ENCODE results near the gene GIT2. TPM values are rescaled to one million over a fixed set of nuclear protein-coding genes. Genes with fewer than 3 reads are reported as not detected.

Gene GIT2
- total RNA-seq, 1 experiment from 2014 or later: 76.3 TPM

DNA sequence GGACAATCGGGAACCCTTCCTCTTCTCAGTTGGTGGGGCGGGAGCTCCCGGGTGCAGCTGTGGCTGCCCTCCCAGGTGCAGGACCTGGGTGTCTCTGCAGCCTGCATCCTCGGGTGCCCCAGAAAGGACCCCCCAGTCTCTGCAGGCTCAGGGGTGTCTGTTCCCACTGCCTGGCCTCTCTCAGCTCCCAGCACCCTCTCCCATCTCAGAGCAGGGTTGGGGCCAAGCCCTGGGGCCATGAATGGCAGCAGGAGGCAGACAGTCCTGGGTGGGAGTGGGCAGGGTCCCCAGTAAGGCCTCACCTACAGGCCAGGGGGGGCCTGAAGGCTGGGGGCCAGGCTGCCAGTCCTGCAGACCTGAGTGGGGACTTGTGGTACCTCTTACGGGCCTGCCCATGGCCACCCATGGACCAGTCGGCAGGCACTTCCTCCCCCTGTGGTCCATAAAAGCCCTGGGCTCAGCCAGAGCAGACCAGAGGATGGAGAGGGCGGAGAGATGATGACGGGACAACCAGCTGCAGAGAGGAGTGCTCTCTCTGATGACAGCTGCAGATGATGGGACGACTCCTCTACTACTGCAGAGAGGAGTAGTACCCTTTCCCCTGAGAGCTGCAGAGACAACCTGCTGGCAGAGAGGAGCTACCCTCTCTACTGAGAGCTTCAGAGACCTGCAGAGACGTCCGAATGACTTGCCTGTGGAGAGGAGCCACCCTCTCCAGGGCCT, 69.5 kb downstream of the GIT2 start:
- peaks cover 9% of the 10 kb centered on the region for H3K36me3 ChIP-seq (ENCODE audit: insufficient read depth, low read length)

DNA sequence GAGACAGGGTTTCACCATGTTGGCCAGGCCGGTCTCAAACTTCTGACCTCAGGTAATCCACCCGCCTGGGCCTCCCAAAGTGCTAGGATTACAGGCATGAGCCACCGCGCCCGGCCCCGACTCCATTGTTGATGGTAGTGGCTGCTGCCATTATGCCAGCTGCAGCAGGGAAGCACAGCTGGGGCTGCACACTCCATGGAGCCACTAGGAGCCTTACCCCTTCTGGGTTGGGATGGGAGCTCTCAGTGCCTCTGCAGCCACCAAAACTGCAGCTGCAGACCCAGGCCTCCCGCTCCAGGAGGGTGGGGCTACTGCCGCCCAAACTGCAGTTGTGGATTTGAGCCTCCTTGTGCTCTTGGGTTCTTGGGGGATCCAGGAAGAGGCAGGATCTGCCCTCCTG, 70.2 kb downstream of the GIT2 start:
- H3K9me2 ChIP-seq (replicated peaks; ENCODE audit: insufficient read depth, low read length): no peaks in the 10 kb centered on the region
- H3K4me2 ChIP-seq (ENCODE audit: low read depth, low read length, poor library complexity, severe bottlenecking): peak overlapping the region; percentile 3
- H3K36me3 ChIP-seq (ENCODE audit: insufficient read depth, low read length): peaks cover 9% of the 10 kb centered on the region
- peaks cover 7% of the 10 kb centered on the region for H3K79me2 ChIP-seq (ENCODE audit: low read length)
- no peak overlapping the region for H2AFZ ChIP-seq (ENCODE audit: low read length)
- H4K20me1 ChIP-seq (ENCODE audit: insufficient read depth, low read depth, low read length): no peaks in the 10 kb centered on the region
- H3K9me3 ChIP-seq (ENCODE audit: low read length): no peaks in the 10 kb centered on the region
- peak overlapping the region; percentile 98 for H3K27ac ChIP-seq (ENCODE audit: low read length)
- DNase-seq: no peak
- no peaks in the 10 kb centered on the region for H3K27me3 ChIP-seq (ENCODE audit: low read length)
- no peak overlapping the region for H3K4me3 ChIP-seq (ENCODE audit: low read length)
- H3K9ac ChIP-seq (ENCODE audit: low read length): no peak overlapping the region
- peaks cover 43% of the 10 kb centered on the region for H3K4me1 ChIP-seq (ENCODE audit: low read length)

More for the DNA sequence above, 69.5 kb downstream of the GIT2 start:
- H3K4me1 ChIP-seq (ENCODE audit: low read length): peaks cover 43% of the 10 kb centered on the region
- H3K9me3 ChIP-seq (ENCODE audit: low read length): no peaks in the 10 kb centered on the region
- H3K4me3 ChIP-seq (ENCODE audit: low read length): no peak overlapping the region
- H3K9ac ChIP-seq (ENCODE audit: low read length): 0 out of 2 replicates have a peak overlapping the region, but pooled peaks have one; percentile 5
- H2AFZ ChIP-seq (ENCODE audit: low read length): no peak overlapping the region
- peaks cover 7% of the 10 kb centered on the region for H3K79me2 ChIP-seq (ENCODE audit: low read length)
- H4K20me1 ChIP-seq (ENCODE audit: insufficient read depth, low read depth, low read length): no peaks in the 10 kb centered on the region
- H3K27me3 ChIP-seq (ENCODE audit: low read length): no peaks in the 10 kb centered on the region
- peak overlapping the region; percentile 3 for H3K4me2 ChIP-seq (ENCODE audit: low read depth, low read length, poor library complexity, severe bottlenecking)
- peak overlapping the region; percentile 98 for H3K27ac ChIP-seq (ENCODE audit: low read length)
- DNase-seq: peak; percentile 51
- H3K9me2 ChIP-seq (replicated peaks; ENCODE audit: insufficient read depth, low read length): no peaks in the 10 kb centered on the region

DNA sequence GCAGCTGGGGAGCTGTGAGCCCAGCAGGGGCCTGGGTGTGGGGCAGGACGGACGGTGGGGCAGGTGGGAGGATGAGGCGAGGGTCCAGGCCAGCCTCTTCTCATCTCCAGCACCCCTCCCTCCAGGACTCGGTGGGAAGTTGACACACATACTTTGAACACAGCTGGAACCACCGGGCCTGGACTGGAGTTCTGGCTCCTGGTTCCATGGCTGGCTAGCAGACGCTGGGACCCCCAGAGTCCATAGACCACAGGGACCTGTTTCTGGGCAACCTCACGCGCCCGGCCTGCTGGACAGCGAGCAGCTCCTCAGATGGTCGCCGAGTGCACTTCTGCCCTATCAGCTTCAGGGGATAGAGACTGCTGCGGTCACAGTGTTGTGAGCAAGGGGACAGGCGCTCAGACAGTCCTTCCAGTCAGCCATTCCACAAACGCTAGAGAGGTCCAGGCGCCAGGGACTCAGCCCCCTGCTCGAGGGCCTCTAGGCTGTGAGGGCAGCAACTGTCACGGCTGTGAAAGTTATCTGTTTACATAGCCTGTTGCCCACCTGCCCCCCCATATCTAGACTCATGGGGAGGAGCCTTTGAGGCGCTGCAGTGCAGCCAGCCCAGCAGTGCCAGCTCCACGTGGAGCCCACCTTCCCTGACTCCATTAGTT, 70.9 kb downstream of the GIT2 start:
- H4K20me1 ChIP-seq (ENCODE audit: insufficient read depth, low read depth, low read length): no peaks in the 10 kb centered on the region
- H3K9me3 ChIP-seq (ENCODE audit: low read length): no peaks in the 10 kb centered on the region
- H3K27ac ChIP-seq (ENCODE audit: low read length): peak overlapping the region; percentile 98
- H3K36me3 ChIP-seq (ENCODE audit: insufficient read depth, low read length): peaks cover 9% of the 10 kb centered on the region
- no peaks in the 10 kb centered on the region for H3K9me2 ChIP-seq (replicated peaks; ENCODE audit: insufficient read depth, low read length)
- H3K79me2 ChIP-seq (ENCODE audit: low read length): peaks cover 7% of the 10 kb centered on the region
- no peaks in the 10 kb centered on the region for H3K27me3 ChIP-seq (ENCODE audit: low read length)
- DNase-seq: peak; percentile 56
- H2AFZ ChIP-seq (ENCODE audit: low read length): no peak overlapping the region
- H3K9ac ChIP-seq (ENCODE audit: low read length): peak overlapping the region; percentile 74
- H3K4me2 ChIP-seq (ENCODE audit: low read depth, low read length, poor library complexity, severe bottlenecking): peak overlapping the region; percentile 89
- H3K4me3 ChIP-seq (ENCODE audit: low read length): peak overlapping the region; percentile 24; the same call in 1 of the 2 replicates
- peaks cover 43% of the 10 kb centered on the region for H3K4me1 ChIP-seq (ENCODE audit: low read length)

DNA sequence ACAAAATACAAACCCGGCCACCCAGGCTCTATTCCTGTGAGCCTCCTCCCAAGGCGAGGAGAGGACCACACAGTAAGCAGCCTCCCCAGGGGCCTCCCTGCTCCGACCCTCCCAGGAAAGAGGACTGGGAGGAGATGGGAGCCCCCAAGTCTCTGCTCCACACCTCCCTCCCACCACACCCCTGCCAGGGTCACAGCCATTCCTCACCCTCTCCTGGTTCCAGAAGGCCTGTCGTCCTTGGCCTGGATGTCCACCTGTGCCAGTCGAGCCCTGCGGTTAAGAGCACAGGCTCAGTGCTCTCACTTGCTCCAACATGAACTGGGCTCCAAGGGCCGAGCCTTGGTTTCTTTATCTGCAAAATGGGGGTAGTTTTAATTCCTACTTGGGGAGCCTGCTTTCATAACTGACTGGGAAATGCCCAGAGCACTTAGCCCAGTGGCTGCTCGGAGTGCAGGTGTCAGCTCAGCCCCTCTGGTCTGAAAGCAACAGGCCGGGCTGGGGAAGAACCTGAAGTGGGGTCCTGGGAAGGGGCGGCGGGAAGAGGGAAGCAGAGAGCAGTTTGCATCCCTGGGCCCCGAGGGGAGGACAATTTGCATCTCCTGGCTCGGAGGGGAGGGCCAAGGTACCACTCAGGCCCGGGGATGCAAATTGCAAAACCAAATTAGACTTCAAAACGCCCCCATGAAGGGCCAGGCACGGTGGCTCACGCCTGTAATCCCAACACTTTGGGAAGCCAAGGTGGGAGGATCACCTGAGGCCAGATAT, 72.5 kb downstream of the GIT2 start:
- Histone ChIP-seq H3K4me1 (ENCODE audit: low read length) (peaks cover 43% of the 10 kb centered on the region), H3K27me3 (ENCODE audit: low read length) (no peaks in the 10 kb centered on the region), H3K4me3 (ENCODE audit: low read length) (peak overlapping the region; percentile 68), H3K9ac (ENCODE audit: low read length) (peak overlapping the region; percentile 74), H3K9me3 (ENCODE audit: low read length) (no peaks in the 10 kb centered on the region), H2AFZ (ENCODE audit: low read length) (no peak overlapping the region), H4K20me1 (ENCODE audit: insufficient read depth, low read depth, low read length) (no peaks in the 10 kb centered on the region), H3K27ac (ENCODE audit: low read length) (peak overlapping the region; percentile 98), H3K4me2 (ENCODE audit: low read depth, low read length, poor library complexity, severe bottlenecking) (peak overlapping the region; percentile 89), H3K36me3 (ENCODE audit: insufficient read depth, low read length) (peaks cover 19% of the 10 kb centered on the region), H3K79me2 (ENCODE audit: low read length) (peaks cover 7% of the 10 kb centered on the region), H3K9me2 (replicated peaks; ENCODE audit: insufficient read depth, low read length) (no peaks in the 10 kb centered on the region)
- DNase-seq: peak; percentile 88

DNA sequence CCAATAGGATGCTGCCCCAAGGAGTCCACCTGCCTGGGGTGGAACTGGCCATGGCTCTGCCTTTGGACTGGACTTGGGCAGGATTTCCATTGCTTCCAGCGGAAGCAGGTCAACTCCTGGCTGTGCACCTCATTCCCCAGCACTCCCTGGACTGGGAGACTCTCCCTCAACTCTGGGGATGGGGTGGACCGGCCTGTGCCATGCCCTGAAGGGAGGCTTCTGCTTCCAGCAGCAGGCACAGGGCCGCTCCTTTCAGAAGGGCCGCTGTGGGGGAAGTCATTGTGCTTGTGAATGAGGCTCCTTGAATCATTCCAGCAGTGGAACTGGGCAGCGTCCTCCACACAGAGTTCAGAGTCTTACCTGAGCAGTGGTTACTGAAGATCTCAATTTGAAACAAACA, 73.1 kb downstream of the GIT2 start:
- Histone ChIP-seq H2AFZ (ENCODE audit: low read length) (no peak overlapping the region), H3K9ac (ENCODE audit: low read length) (peak overlapping the region; percentile 74), H3K4me1 (ENCODE audit: low read length) (peaks cover 43% of the 10 kb centered on the region), H3K4me2 (ENCODE audit: low read depth, low read length, poor library complexity, severe bottlenecking) (peak overlapping the region; percentile 89), H3K9me2 (replicated peaks; ENCODE audit: insufficient read depth, low read length) (no peaks in the 10 kb centered on the region), H3K36me3 (ENCODE audit: insufficient read depth, low read length) (peaks cover 19% of the 10 kb centered on the region), H3K79me2 (ENCODE audit: low read length) (peaks cover 7% of the 10 kb centered on the region), H3K27ac (ENCODE audit: low read length) (peak overlapping the region; percentile 98), H3K4me3 (ENCODE audit: low read length) (peak overlapping the region; percentile 68), H3K9me3 (ENCODE audit: low read length) (no peaks in the 10 kb centered on the region), H4K20me1 (ENCODE audit: insufficient read depth, low read depth, low read length) (no peaks in the 10 kb centered on the region), H3K27me3 (ENCODE audit: low read length) (no peaks in the 10 kb centered on the region)
- DNase-seq: no peak

DNA sequence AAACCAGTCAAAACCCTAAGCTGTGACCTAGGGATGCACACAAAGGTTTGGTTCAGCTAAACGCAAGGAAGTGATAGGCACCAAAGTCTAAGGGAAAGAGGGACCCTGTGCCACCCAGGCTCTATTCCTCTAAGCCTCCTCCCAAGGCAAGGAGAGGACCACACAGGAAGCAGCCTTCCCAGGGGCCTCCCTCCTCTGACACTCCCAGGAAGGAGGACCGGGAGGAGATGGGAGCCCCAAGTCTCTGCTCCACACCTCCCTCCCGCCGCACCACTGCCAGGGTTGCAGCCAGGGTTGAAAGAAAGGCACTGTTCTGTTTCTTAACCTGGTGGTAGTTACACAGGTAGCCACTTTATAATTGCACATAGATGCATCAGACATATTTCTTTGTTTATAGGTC, 74.2 kb downstream of the GIT2 start:
- H3K79me2 ChIP-seq (ENCODE audit: low read length): peaks cover 7% of the 10 kb centered on the region
- H3K9ac ChIP-seq (ENCODE audit: low read length): no peak overlapping the region
- no peaks in the 10 kb centered on the region for H4K20me1 ChIP-seq (ENCODE audit: insufficient read depth, low read depth, low read length)
- H3K4me3 ChIP-seq (ENCODE audit: low read length): no peak overlapping the region
- peaks cover 42% of the 10 kb centered on the region for H3K4me1 ChIP-seq (ENCODE audit: low read length)
- peak overlapping the region; percentile 98 for H3K27ac ChIP-seq (ENCODE audit: low read length)
- H2AFZ ChIP-seq (ENCODE audit: low read length): no peak overlapping the region
- DNase-seq: no peak
- H3K9me3 ChIP-seq (ENCODE audit: low read length): no peaks in the 10 kb centered on the region
- H3K4me2 ChIP-seq (ENCODE audit: low read depth, low read length, poor library complexity, severe bottlenecking): no peak overlapping the region
- no peaks in the 10 kb centered on the region for H3K9me2 ChIP-seq (replicated peaks; ENCODE audit: insufficient read depth, low read length)
- H3K27me3 ChIP-seq (ENCODE audit: low read length): no peaks in the 10 kb centered on the region
- peaks cover 22% of the 10 kb centered on the region for H3K36me3 ChIP-seq (ENCODE audit: insufficient read depth, low read length)

DNA sequence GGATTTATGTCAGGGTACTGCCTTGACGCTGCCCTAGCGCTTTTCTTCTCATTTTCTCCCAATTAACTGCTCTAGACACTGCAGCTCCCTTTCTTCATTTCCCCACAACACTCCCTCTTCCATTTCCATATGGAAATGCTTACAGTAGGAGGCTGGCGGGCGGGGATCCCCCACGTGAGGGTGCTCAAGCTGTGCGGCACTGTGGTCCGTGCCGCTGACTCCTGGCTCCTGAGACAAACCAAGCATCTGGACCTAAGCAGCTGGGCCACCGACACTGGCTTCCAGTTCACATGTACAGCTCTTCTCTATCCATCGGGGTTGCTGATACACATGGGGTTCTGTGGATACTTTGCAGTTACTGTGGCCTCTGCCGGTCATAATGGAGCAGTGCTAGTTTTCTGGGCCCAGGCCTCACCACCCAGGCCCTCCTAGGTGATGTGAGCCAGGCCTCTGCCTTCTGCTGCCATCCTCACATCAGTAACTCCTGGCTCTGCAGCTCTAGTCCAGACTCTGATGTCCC, 75.8 kb downstream of the GIT2 start:
- H4K20me1 ChIP-seq (ENCODE audit: insufficient read depth, low read depth, low read length): no peaks in the 10 kb centered on the region
- peaks cover 7% of the 10 kb centered on the region for H3K79me2 ChIP-seq (ENCODE audit: low read length)
- no peaks in the 10 kb centered on the region for H3K9me3 ChIP-seq (ENCODE audit: low read length)
- H3K4me3 ChIP-seq (ENCODE audit: low read length): no peak overlapping the region
- no peak overlapping the region for H3K9ac ChIP-seq (ENCODE audit: low read length)
- peaks cover 25% of the 10 kb centered on the region for H3K4me1 ChIP-seq (ENCODE audit: low read length)
- no peaks in the 10 kb centered on the region for H3K27me3 ChIP-seq (ENCODE audit: low read length)
- DNase-seq: peak; percentile 46
- no peak overlapping the region for H2AFZ ChIP-seq (ENCODE audit: low read length)
- no peaks in the 10 kb centered on the region for H3K9me2 ChIP-seq (replicated peaks; ENCODE audit: insufficient read depth, low read length)
- H3K27ac ChIP-seq (ENCODE audit: low read length): no peak overlapping the region
- peaks cover 32% of the 10 kb centered on the region for H3K36me3 ChIP-seq (ENCODE audit: insufficient read depth, low read length)
- H3K4me2 ChIP-seq (ENCODE audit: low read depth, low read length, poor library complexity, severe bottlenecking): no peak overlapping the region

DNA sequence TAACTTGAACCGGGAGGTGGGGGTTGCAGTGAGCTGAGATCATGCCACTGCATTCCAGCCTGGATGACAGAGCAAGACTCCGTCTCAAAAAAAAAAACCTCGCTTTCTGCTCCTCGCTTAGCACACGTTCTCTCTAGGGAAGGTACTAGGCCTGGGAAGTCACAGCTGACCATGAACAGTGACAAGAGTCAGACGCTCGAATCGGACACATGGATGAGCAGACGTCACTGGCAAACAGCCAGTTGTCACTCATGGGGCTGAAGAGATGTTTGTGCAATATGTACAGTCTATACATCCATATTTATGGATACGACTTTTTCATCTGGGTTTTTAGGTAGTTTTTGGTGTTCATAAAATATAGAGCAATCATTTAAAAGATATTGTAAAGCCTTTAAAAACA, 76.7 kb downstream of the GIT2 start:
- H3K4me3 ChIP-seq (ENCODE audit: low read length): no peak overlapping the region
- no peak overlapping the region for H3K27ac ChIP-seq (ENCODE audit: low read length)
- H3K9ac ChIP-seq (ENCODE audit: low read length): no peak overlapping the region
- H3K9me2 ChIP-seq (replicated peaks; ENCODE audit: insufficient read depth, low read length): no peaks in the 10 kb centered on the region
- DNase-seq: no peak
- H3K36me3 ChIP-seq (ENCODE audit: insufficient read depth, low read length): peaks cover 36% of the 10 kb centered on the region
- peaks cover 7% of the 10 kb centered on the region for H3K79me2 ChIP-seq (ENCODE audit: low read length)
- H3K4me1 ChIP-seq (ENCODE audit: low read length): peaks cover 17% of the 10 kb centered on the region
- no peak overlapping the region for H2AFZ ChIP-seq (ENCODE audit: low read length)
- H3K27me3 ChIP-seq (ENCODE audit: low read length): no peaks in the 10 kb centered on the region
- no peaks in the 10 kb centered on the region for H4K20me1 ChIP-seq (ENCODE audit: insufficient read depth, low read depth, low read length)
- H3K4me2 ChIP-seq (ENCODE audit: low read depth, low read length, poor library complexity, severe bottlenecking): no peak overlapping the region
- no peaks in the 10 kb centered on the region for H3K9me3 ChIP-seq (ENCODE audit: low read length)
